Activated naive CD4-positive, alpha-beta T cell treated with anti-CD3 and anti-CD28 coated beads, Interleukin-2, amount 50 U/mL, for 72 hours (primary cell): ENCODE data around the gene MYL6. TPM values are rescaled to one million over a fixed set of nuclear protein-coding genes. Genes with fewer than 3 reads are reported as not detected.
"Not testable (repeated sequence)": the region's sequence is repeated elsewhere in the genome, so short reads cannot be mapped to it uniquely, and the experiment has no call there.

Source experiments
- ATAC-seq, 2 donors: fragments of 150-1000 bp; cut with Tn5 transposase; 2 replicates each; pipeline ENCODE4 v1.10.0; 2021; ENCODE audit warnings: mild to moderate bottlenecking in 2 of 2, moderate library complexity in 2 of 2
- DNase-seq, 2 donors: peaks; one replicate each; pipeline ENCODE4 v3.0.0; 2021 to 2022; ENCODE audit warnings: low spot score in 2 of 2
- H3K27ac Mint-ChIP-seq, 2 donors: one replicate each; pipeline ENCODE4 v1.8.0; 2022; ENCODE audit warnings: mild to moderate bottlenecking in 2 of 2, mixed read lengths in 2 of 2
- H3K36me3 Mint-ChIP-seq, 2 donors: one replicate each; pipeline ENCODE4 v1.8.0; 2022; ENCODE audit warnings: mixed read lengths in 2 of 2
- H3K9me3 Mint-ChIP-seq, 2 donors: one replicate each; pipeline ENCODE4 v1.8.0; 2022; ENCODE audit warnings: mixed read lengths in 2 of 2
- total RNA-seq, 2 donors: library from RNA; stranded (reverse); gene quantifications; one replicate each; pipeline ENCODE4 v1.2.3, GENCODE V29; 2022

MYL6 gene
- total RNA-seq, 2 donors from 2014 or later = 1,014 to 1,193 TPM

GRCh38 chr12:56190695-56191155, 32.6 kb downstream of the MYL6 start:
- ATAC-seq = no peak
- peaks cover 0 to 6% of the 10 kb centered on the region in 2 donors for H3K9me3 Mint-ChIP-seq
- DNase-seq = no peak
- H3K27ac Mint-ChIP-seq = peak overlapping the region; percentile 96 to 100
- H3K36me3 Mint-ChIP-seq = peaks cover 19 to 21% of the 10 kb centered on the region in 2 donors

GRCh38 chr12:56192582-56192981, 34.4 kb downstream of the MYL6 start:
- DNase-seq (no peak), ATAC-seq (no peak)
- Mint-ChIP-seq H3K27ac (peak overlapping the region in 1 of 2 donors; percentile 86), H3K36me3 (peaks cover 12 to 17% of the 10 kb centered on the region in 2 donors), H3K9me3 (peaks cover 0 to 6% of the 10 kb centered on the region in 2 donors)

GRCh38 chr12:56193025-56193578, 34.9 kb downstream of the MYL6 start:
- DNase-seq (peak in 1 of 2 donors; percentile 79), ATAC-seq (peak in 1 of 2 donors; percentile 19)
- Mint-ChIP-seq H3K9me3 (peaks cover 0 to 6% of the 10 kb centered on the region in 2 donors), H3K27ac (peak overlapping the region; percentile 86 to 90), H3K36me3 (peaks cover 7 to 12% of the 10 kb centered on the region in 2 donors)

- not testable (repeated sequence) for H3K9me3 Mint-ChIP-seq, ATAC-seq, H3K27ac Mint-ChIP-seq, H3K36me3 Mint-ChIP-seq, DNase-seq
Observed at GRCh38 chr12:56196818-56197550, 38.8 kb downstream of the MYL6 start.

GRCh38 chr12:56197921-56198635, 39.9 kb downstream of the MYL6 start:
- Mint-ChIP-seq H3K9me3 (peaks cover 0 to 5% of the 10 kb centered on the region in 2 donors), H3K36me3 (no peaks in the 10 kb centered on the region), H3K27ac (peak overlapping the region in 1 of 2 donors; percentile 3)
- no peak for ATAC-seq
- DNase-seq = no peak

GRCh38 chr12:56198836-56199235, 40.7 kb downstream of the MYL6 start:
- ATAC-seq (no peak), DNase-seq (no peak)
- no peaks in the 10 kb centered on the region for H3K9me3 Mint-ChIP-seq
- no peak overlapping the region for H3K27ac Mint-ChIP-seq
- H3K36me3 Mint-ChIP-seq = no peaks in the 10 kb centered on the region

GRCh38 chr12:56202366-56202765, 44.2 kb downstream of the MYL6 start:
- no peaks in the 10 kb centered on the region for H3K36me3 Mint-ChIP-seq
- H3K27ac Mint-ChIP-seq = peak overlapping the region in 1 of 2 donors; percentile 10
- no peaks in the 10 kb centered on the region for H3K9me3 Mint-ChIP-seq
- DNase-seq (no peak), ATAC-seq (no peak)

- no peaks in the 10 kb centered on the region for H3K36me3 Mint-ChIP-seq
- H3K27ac Mint-ChIP-seq = peak overlapping the region in 1 of 2 donors; percentile 10
- no peaks in the 10 kb centered on the region for H3K9me3 Mint-ChIP-seq
- DNase-seq (no peak), ATAC-seq (no peak)
Observed at GRCh38 chr12:56202838-56203237, 44.7 kb downstream of the MYL6 start.

- no peak for ATAC-seq
- Mint-ChIP-seq H3K27ac (peak overlapping the region in 1 of 2 donors; percentile 34), H3K36me3 (no peaks in the 10 kb centered on the region), H3K9me3 (no peaks in the 10 kb centered on the region)
- no peak for DNase-seq
Observed at GRCh38 chr12:56204275-56204674, 46.1 kb downstream of the MYL6 start.

GRCh38 chr12:56205445-56205844, 47.3 kb downstream of the MYL6 start:
- Mint-ChIP-seq H3K36me3 (no peaks in the 10 kb centered on the region), H3K9me3 (no peaks in the 10 kb centered on the region), H3K27ac (no peak overlapping the region)
- no peak for DNase-seq
- no peak for ATAC-seq

- Mint-ChIP-seq H3K9me3 (no peaks in the 10 kb centered on the region), H3K27ac (peak overlapping the region; percentile 32 to 52), H3K36me3 (no peaks in the 10 kb centered on the region)
- DNase-seq = peak in 1 of 2 donors; percentile 53
- ATAC-seq = peak; percentile 71 to 75
Observed at GRCh38 chr12:56206452-56207166, 48.5 kb downstream of the MYL6 start.

GRCh38 chr12:56208006-56208405, 49.8 kb downstream of the MYL6 start:
- H3K36me3 Mint-ChIP-seq = peaks cover 0 to 6% of the 10 kb centered on the region in 2 donors
- DNase-seq (no peak), ATAC-seq (no peak)
- no peak overlapping the region for H3K27ac Mint-ChIP-seq
- H3K9me3 Mint-ChIP-seq = no peaks in the 10 kb centered on the region

Other genes starting within 250 kb of the MYL6 start
- gene PYM1, start 230.5 kb upstream of the MYL6 start, total RNA-seq = 10 to 100 TPM; 18.9 to 32.9 TPM
- gene DGKA, start 227.2 kb upstream of the MYL6 start, total RNA-seq = 100 to 1,000 TPM; 386 to 441 TPM
- 1 to 10 TPM; 1.2 to 5.6 TPM for gene PMEL, start 192.3 kb upstream of the MYL6 start, total RNA-seq
- gene CDK2, start 191.5 kb upstream of the MYL6 start, total RNA-seq = 100 to 1,000 TPM; 116 to 144 TPM
- gene RAB5B, start 184.3 kb upstream of the MYL6 start, total RNA-seq = 10 to 100 TPM; 43.1 to 51.8 TPM
- 10 to 100 TPM in 1 of 2 donors, 1 to 10 TPM in 1; 5.7 to 15.5 TPM for gene SUOX, start 161.1 kb upstream of the MYL6 start, total RNA-seq
- 10 to 100 TPM; 17.0 to 19.5 TPM for gene IKZF4, start 137.3 kb upstream of the MYL6 start, total RNA-seq
- gene RPS26, start 116.4 kb upstream of the MYL6 start, total RNA-seq = 10 to 100 TPM; 47.4 to 49.0 TPM
- under 1 TPM; 0.25 to 0.34 TPM for gene ERBB3, start 78.2 kb upstream of the MYL6 start, total RNA-seq
- gene PA2G4, start 53.8 kb upstream of the MYL6 start, total RNA-seq = 100 to 1,000 TPM; 224 to 356 TPM
- gene RPL41, start 41.7 kb upstream of the MYL6 start, total RNA-seq = 1,000 to 10,000 TPM; 5,050 to 5,339 TPM
- 10 to 100 TPM in 1 of 2 donors, 1 to 10 TPM in 1; 7.1 to 15.0 TPM for gene ZC3H10, start 40.1 kb upstream of the MYL6 start, total RNA-seq
- gene ESYT1, start 30.1 kb upstream of the MYL6 start, total RNA-seq = 100 to 1,000 TPM; 159 to 197 TPM
- gene MYL6B, start 5.8 kb upstream of the MYL6 start, total RNA-seq = 100 to 1,000 TPM in 1 of 2 donors, 10 to 100 TPM in 1; 99.7 to 112 TPM
- 100 to 1,000 TPM; 101 to 123 TPM for gene SMARCC2, start 31.1 kb downstream of the MYL6 start, total RNA-seq
- 10 to 100 TPM; 33.4 to 39.0 TPM for gene RNF41, start 63.6 kb downstream of the MYL6 start, total RNA-seq
- 10 to 100 TPM; 60.7 to 90.5 TPM for gene NABP2, start 66.0 kb downstream of the MYL6 start, total RNA-seq
- gene SLC39A5, start 71.7 kb downstream of the MYL6 start, total RNA-seq = 1 to 10 TPM in 1 of 2 donors, under 1 TPM in 1; 0.51 to 2.0 TPM
- 10 to 100 TPM; 26.4 to 35.8 TPM for gene ANKRD52, start 100.0 kb downstream of the MYL6 start, total RNA-seq
- 1 to 10 TPM; 5.2 to 6.3 TPM for gene COQ10A, start 108.6 kb downstream of the MYL6 start, total RNA-seq
- 100 to 1,000 TPM; 319 to 351 TPM for gene CS, start 142.0 kb downstream of the MYL6 start, total RNA-seq
- gene CNPY2, start 157.6 kb downstream of the MYL6 start, total RNA-seq = 100 to 1,000 TPM in 1 of 2 donors, 10 to 100 TPM in 1; 58.2 to 112 TPM
- gene PAN2, start 175.6 kb downstream of the MYL6 start, total RNA-seq = 10 to 100 TPM; 54.0 to 71.4 TPM
- 10 to 100 TPM in 1 of 2 donors, 1 to 10 TPM in 1; 9.6 to 20.9 TPM for gene IL23A, start 180.5 kb downstream of the MYL6 start, total RNA-seq
- 100 to 1,000 TPM; 170 to 172 TPM for gene STAT2, start 201.7 kb downstream of the MYL6 start, total RNA-seq
- gene APOF, start 204.5 kb downstream of the MYL6 start, total RNA-seq = not detected